GM10266 (cell line): ENCODE measurements around the gene UBE4B.
"Not testable (repeated sequence)": the region's sequence is repeated elsewhere in the genome, so short reads cannot be mapped to it uniquely, and the experiment has no call there.

Experiments
- DNase-seq: peaks from one replicate; pipeline ENCODE4 v3.0.0; 2012; ENCODE audit errors: extremely low spot score
- CTCF ChIP-seq: IDR thresholded peaks from 2 replicates; pipeline ENCODE4 v1.5.1; 2012; ENCODE audit warnings: mild to moderate bottlenecking, low read depth; ENCODE audit not compliant: control insufficient read depth, insufficient read depth; ENCODE audit errors: missing control alignments

Gene UBE4B

GRCh38 chr1:9996624-9997582 is 35.9 kb upstream of the UBE4B start, which contains the start of gene RBP7:
RBP7 (plus strand) TSS chr1:9997228; CDS start chr1:9997259, 31 bp downstream.
- no peak for TF ChIP-seq CTCF
- peak; percentile 66 for DNase-seq

GRCh38 chr1:10001016-10001665 is 31.6 kb upstream of the UBE4B start:
- no peak for DNase-seq
- no peak for TF ChIP-seq CTCF

GRCh38 chr1:10005248-10005647 is 27.5 kb upstream of the UBE4B start:
- not testable (repeated sequence) for DNase-seq

DNA sequence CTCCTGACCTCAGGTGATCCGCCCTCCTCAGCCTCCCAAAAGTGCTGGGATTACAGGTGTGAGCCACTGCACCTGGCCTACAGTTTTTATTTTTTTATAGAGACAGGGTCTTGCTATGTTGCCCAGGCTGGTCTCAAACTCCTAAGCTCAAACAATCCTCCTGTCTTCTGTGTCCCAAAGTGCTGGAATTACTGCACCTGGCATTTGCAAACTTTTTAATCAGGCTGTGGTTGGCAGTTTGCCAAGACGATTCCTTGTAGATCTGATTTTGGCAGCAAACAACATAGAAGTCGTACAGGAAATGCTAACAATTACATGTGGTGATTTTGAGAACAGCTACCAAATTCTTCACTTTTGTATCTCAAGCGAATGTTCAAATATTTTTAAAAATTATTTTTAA is 25.6 kb upstream of the UBE4B start:
- DNase-seq, result no peak
- no peak for TF ChIP-seq CTCF

GRCh38 chr1:10014016-10014415 is 18.7 kb upstream of the UBE4B start:
- no peak for DNase-seq
- TF ChIP-seq CTCF, result no peak

DNA sequence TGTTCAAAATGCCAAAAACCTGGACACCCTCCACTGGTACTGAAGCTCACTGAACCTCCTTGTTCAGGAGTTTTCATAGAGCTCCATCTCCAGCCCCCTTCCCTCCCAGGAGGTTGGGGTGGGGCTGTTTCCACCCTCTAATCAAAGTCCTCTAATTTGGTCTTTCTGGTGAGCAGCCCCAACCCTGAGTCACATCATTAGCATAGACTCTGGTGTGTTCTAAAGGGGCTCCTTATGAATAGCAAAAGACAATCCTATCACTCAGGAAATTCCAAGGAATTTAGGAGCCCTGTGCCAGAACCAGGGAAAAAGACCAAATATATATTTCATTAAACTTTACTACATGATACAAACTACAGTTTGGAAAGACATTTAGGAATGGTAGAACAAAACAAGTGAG is 13.2 kb upstream of the UBE4B start:
- no peak for DNase-seq
- no peak for TF ChIP-seq CTCF

DNA sequence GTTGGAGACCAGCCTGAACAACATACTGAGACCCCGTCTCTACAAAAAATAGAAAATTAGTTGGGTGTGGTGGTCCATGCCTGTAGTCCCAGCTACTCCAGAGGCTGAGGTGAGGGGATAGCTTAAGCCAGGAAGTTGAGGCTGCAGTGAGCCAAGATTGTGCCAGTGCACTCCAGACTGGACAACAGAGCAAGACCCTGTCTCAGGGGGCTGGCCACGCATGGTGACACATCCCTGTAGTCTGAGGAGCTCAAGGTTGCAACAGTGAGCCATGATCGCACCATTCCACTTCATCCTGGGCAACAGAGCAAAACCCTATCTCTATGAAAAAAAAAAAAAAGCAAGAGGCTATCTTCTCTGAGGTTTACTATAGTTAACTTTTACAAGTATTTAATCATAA is 12.7 kb upstream of the UBE4B start:
- no peak for TF ChIP-seq CTCF

DNA sequence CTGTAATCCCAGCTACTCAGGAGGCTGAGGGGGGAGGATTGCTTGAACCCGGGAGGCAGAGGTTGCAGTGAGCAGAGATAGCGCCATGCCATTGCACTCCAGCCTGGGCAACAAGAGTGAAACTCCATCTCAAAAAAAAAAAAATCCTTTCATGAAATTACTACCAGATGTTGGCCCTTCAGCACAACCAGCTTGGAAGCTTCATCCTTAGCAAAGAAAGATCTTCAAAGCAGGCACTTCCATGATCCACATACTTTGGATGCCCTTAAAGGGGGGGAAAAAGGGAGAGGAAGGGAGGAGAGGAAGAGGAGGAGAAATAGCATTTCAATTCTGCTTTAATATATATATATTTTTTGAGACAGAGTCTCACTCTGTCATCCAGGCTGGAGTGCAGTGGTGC is 12.1 kb upstream of the UBE4B start:
- DNase-seq, result not testable (repeated sequence)

More for the DNA sequence above, 12.7 kb upstream of the UBE4B start:
- no peak for DNase-seq

GRCh38 chr1:10021992-10022391 is 10.8 kb upstream of the UBE4B start:
- not testable (repeated sequence) for DNase-seq
